AG04449 (cell line): ENCODE data around the gene TMTC1.

ENCODE experiments used
- CTCF ChIA-PET: fragments of 350-600 bp; formaldehyde crosslinking; extraction: SDS; loops from one replicate; lab custom pipeline; 2021; ENCODE audit warnings: antibody characterized with exemption; lab: Yijun Ruan, JAX
- POLR2A ChIA-PET: fragments of 400-600, 350-600 bp; formaldehyde crosslinking; extraction: SDS; loops from one replicate; lab custom pipeline; 2020; ENCODE audit warnings: antibody characterized with exemption, inconsistent platforms; lab: Yijun Ruan, JAX
- DNase-seq: peaks from one replicate; pipeline ENCODE4 v3.0.0-alpha.2; 2010; ENCODE audit warnings: low read depth, low spot score
- H3K4me3 ChIP-seq: 2 replicates; pipeline ENCODE4 v1.5.1; 2011; ENCODE audit warnings: low read depth, mild to moderate bottlenecking, control low read depth, low read length
- CTCF ChIP-seq: IDR thresholded peaks from one replicate; pipeline ENCODE4 v1.5.1; 2011; ENCODE audit warnings: mild to moderate bottlenecking, moderate library complexity, low read length, control low read depth, inconsistent platforms; ENCODE audit not compliant: insufficient read depth; ENCODE audit errors: missing control alignments

TMTC1 gene

GRCh38 chr12:29534935-29535334 lies 248.8 kb downstream of the TMTC1 start:
- ChIA-PET CTCF (no interaction called here), POLR2A (no interaction called here)
- DNase-seq = no peak
- H3K4me3 ChIP-seq = no peak overlapping the region
- no peak for TF ChIP-seq CTCF

- CTCF ChIA-PET = no interaction called here
- POLR2A ChIA-PET = no interaction called here
These were observed 249.8 kb downstream of the TMTC1 start for GRCh38 chr12:29533815-29534489.

GRCh38 chr12:29531471-29531870 lies 252.3 kb downstream of the TMTC1 start:
- CTCF ChIA-PET = interaction anchor here (1.2 to 2.5 kb wide), 3 partner anchors 9 to 22 kb away, joined by 3 to 15 read pairs (median 3); no protein-coding TSS in a partner anchor
- no peak for TF ChIP-seq CTCF
- POLR2A ChIA-PET = no interaction called here
- no peak overlapping the region for H3K4me3 ChIP-seq
- no peak for DNase-seq

More at GRCh38 chr12:29533815-29534489, 249.8 kb downstream of the TMTC1 start:
- TF ChIP-seq CTCF = no peak
- no peak for DNase-seq
- H3K4me3 ChIP-seq = no peak overlapping the region

GRCh38 chr12:29530436-29530835 lies 253.3 kb downstream of the TMTC1 start:
- DNase-seq = no peak
- POLR2A ChIA-PET = no interaction called here
- TF ChIP-seq CTCF = no peak
- no peak overlapping the region for H3K4me3 ChIP-seq
- CTCF ChIA-PET = interaction anchor here (1.1 to 2.5 kb wide), 2 partner anchors 11 to 223 kb away, joined by 4 to 15 read pairs; no protein-coding TSS in a partner anchor

GRCh38 chr12:29528161-29528560 lies 255.6 kb downstream of the TMTC1 start:
- no peak for DNase-seq
- POLR2A ChIA-PET = no interaction called here
- no peak for TF ChIP-seq CTCF
- H3K4me3 ChIP-seq = no peak overlapping the region
- CTCF ChIA-PET = interaction anchor here (1.2 to 1.5 kb wide), 2 partner anchors 9 to 1279 kb away, joined by 3 to 11 read pairs; no protein-coding TSS in a partner anchor

GRCh38 chr12:29521951-29522350 lies 261.8 kb downstream of the TMTC1 start:
- no peak for DNase-seq
- POLR2A ChIA-PET = no interaction called here
- H3K4me3 ChIP-seq = no peak overlapping the region
- CTCF ChIA-PET = interaction anchor here (0.8 to 6.0 kb wide), 4 partner anchors 9 to 1285 kb away, joined by 3 to 57 read pairs (median 3); no protein-coding TSS in a partner anchor
- no peak for TF ChIP-seq CTCF
